WTC11 (cell line): ENCODE data around the gene PHLDB1.

Experiments used
- CBFB ChIP-seq: sonication (generic); formaldehyde crosslinking; IDR thresholded peaks from 2 replicates; pipeline ENCODE4 v1.8.1; 2022; ENCODE audit warnings: mild to moderate bottlenecking, low read depth, missing genetic modification reagents
- ETV6 ChIP-seq: sonication (generic); formaldehyde crosslinking; IDR thresholded peaks from 2 replicates; pipeline ENCODE4 v1.8.1; 2022; ENCODE audit warnings: mild to moderate bottlenecking, missing genetic modification reagents
- JUN ChIP-seq: sonication (generic); formaldehyde crosslinking; IDR thresholded peaks from 2 replicates; pipeline ENCODE4 v1.8.0; 2023; ENCODE audit warnings: mild to moderate bottlenecking, missing genetic modification reagents
- TCF7 ChIP-seq: sonication (generic); formaldehyde crosslinking; IDR thresholded peaks from 2 replicates; pipeline ENCODE4 v1.8.0; 2022; ENCODE audit warnings: mild to moderate bottlenecking, low read depth, missing genetic modification reagents, moderate library complexity
- TP53 ChIP-seq: sonication (generic); formaldehyde crosslinking; IDR thresholded peaks from 2 replicates; pipeline ENCODE4 v1.8.1; 2023; ENCODE audit warnings: mild to moderate bottlenecking, missing genetic modification reagents
- ZBTB21 ChIP-seq: sonication (generic); formaldehyde crosslinking; IDR thresholded peaks from 2 replicates; pipeline ENCODE4 v1.8.1; 2023; ENCODE audit warnings: mild to moderate bottlenecking, missing genetic modification reagents, borderline replicate concordance
- TF ChIP-seq, protein P1 (sequence below): fragments of 200-600 bp; IDR thresholded peaks from 2 replicates; pipeline ENCODE4 v1.8.0; 2022; ENCODE audit warnings: antibody characterized with exemption

DNA sequence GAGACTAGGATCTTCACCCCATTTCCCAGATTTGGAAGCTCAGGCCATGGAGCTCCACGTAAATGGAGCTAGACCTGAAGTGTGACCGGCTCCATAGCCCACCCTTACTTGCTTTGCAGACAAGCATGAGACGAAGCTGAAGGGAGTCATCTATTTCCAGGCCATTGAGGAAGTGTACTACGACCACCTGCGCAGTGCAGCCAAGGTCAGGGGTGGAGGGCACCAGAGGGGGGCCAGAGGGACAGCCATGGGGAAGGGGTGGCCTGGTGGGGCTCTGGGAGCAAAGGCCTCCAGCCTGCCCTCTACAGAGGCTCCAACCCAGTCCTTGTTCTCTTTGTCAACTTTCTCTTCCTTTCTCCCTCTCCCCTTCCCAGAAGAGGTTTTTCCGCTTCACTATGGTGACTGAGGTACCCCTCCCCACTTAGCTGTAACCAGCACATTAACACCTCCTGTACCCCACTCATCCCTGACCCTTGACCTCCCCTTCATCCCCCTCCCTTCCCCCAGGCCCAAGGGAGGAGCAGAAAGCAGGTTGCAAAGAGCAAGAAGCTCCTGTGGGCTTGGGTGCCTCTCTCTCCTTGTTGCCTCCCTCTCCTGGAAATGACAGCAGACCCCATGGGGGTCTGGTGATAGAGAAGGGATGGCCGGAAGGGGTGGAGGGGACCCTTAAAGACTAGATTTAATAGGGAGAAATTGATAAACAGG lies 48.2 kb downstream of the PHLDB1 start:
- TF ChIP-seq, protein P1, sequence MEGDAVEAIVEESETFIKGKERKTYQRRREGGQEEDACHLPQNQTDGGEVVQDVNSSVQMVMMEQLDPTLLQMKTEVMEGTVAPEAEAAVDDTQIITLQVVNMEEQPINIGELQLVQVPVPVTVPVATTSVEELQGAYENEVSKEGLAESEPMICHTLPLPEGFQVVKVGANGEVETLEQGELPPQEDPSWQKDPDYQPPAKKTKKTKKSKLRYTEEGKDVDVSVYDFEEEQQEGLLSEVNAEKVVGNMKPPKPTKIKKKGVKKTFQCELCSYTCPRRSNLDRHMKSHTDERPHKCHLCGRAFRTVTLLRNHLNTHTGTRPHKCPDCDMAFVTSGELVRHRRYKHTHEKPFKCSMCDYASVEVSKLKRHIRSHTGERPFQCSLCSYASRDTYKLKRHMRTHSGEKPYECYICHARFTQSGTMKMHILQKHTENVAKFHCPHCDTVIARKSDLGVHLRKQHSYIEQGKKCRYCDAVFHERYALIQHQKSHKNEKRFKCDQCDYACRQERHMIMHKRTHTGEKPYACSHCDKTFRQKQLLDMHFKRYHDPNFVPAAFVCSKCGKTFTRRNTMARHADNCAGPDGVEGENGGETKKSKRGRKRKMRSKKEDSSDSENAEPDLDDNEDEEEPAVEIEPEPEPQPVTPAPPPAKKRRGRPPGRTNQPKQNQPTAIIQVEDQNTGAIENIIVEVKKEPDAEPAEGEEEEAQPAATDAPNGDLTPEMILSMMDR, result no peak
- TF ChIP-seq TP53 (CRISPR knock-in tag) (no peak), CBFB (CRISPR knock-in tag) (no peak), ZBTB21 (no peak), TCF7 (CRISPR knock-in tag) (no peak), JUN (CRISPR knock-in tag) (no peak), ETV6 (CRISPR knock-in tag) (no peak)
